Loucy (cell line): ENCODE measurements around the gene NXPH1.

Experiments
- EZH2phosphoT487 ChIP-seq: fragments of 200-600 bp; IDR thresholded peaks from 2 replicates; pipeline ENCODE4 v1.6.1; 2018; ENCODE audit warnings: antibody characterized with exemption, mild to moderate bottlenecking, moderate library complexity, borderline replicate concordance
- TF ChIP-seq, protein P1 (sequence below): fragments of 200-600 bp; sonication (generic); conservative IDR thresholded peaks from 2 replicates; pipeline ENCODE4 v1.5.1; 2014; ENCODE audit warnings: mild to moderate bottlenecking, antibody characterized with exemption, low read length

GRCh38 chr7:8455426-8455825 lies 22.0 kb downstream of the NXPH1 start:
- TF ChIP-seq, protein P1, sequence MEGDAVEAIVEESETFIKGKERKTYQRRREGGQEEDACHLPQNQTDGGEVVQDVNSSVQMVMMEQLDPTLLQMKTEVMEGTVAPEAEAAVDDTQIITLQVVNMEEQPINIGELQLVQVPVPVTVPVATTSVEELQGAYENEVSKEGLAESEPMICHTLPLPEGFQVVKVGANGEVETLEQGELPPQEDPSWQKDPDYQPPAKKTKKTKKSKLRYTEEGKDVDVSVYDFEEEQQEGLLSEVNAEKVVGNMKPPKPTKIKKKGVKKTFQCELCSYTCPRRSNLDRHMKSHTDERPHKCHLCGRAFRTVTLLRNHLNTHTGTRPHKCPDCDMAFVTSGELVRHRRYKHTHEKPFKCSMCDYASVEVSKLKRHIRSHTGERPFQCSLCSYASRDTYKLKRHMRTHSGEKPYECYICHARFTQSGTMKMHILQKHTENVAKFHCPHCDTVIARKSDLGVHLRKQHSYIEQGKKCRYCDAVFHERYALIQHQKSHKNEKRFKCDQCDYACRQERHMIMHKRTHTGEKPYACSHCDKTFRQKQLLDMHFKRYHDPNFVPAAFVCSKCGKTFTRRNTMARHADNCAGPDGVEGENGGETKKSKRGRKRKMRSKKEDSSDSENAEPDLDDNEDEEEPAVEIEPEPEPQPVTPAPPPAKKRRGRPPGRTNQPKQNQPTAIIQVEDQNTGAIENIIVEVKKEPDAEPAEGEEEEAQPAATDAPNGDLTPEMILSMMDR: no peak
- TF ChIP-seq EZH2phosphoT487: no peak
